Measurements from ENCODE around the gene PTPRN2.

Gene PTPRN2

DNA sequence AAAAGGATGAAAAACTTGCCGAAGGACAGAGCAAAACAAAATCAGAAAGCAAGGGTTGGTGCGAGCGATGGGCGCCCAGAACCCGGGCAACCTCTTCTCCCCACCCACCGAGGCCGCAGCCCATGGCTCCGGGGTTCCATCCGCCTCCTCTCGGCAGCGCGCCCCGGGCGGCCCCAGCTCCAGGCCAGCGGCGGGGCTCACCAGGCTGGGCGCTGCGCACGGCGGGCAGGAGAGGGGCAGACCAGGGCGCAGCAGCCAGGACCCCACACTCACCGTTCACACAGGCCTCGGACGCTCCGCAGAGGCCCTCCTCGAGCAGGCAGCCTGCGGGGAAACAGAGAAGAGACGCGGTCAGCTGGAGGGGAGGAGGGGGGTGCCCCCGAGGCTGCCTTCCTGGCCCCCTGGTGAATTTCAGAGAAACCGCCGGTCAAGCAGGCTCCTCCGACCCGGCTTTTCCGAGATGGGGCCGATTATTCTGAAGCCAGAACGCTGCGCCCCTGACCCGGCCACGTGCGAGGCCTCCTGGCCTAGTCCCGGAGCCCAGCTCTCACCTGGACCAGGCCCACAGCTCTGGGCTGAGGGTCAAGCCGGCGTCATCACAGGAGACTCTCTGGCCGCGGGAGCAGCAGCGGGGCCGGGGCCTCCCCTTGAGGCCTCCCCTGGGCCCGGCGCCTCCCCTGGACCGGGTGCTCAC, 98.0 kb downstream of the PTPRN2 start:
- DNase-seq (ENCODE audit: low read depth in 3 of 3) = no peak

DNA sequence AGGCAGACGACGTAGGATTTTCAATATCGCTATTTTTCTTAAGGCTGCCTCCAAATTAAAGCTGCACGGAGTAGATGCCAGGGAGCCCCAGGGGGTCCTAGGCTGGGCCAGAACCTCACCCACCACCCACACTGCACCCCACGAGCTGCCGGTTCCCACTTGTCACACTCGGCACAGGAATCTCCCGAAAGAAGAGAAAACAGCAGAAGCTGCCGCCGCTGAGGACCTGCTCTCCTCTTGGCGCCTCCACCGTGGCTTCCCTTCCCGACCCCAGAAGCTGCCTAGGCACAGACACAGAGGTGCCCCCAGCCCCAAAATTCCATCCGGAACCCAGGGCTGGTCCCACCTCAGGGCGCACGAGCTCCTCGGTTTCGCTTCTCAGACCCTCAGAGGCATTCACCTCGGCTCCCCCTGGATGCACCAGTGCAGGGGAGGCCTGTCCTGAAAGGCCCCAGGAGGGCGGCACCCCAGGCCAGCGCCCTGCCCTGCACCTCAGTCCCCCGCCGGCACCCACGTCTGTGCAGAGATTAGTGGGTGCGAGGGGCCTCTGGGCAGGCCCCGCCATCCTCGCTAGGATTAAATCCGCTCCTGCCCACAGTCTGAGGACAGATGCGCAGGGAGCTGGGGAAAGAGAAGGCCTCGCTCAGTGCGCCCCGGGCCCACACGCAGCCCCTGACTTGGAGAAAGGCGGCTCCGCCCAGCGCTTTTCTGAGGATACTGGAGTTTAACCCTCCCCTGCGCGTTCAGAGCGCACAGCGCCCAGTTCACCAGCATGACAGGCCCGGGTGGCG, 99.2 kb downstream of the PTPRN2 start:
- no peak for DNase-seq (ENCODE audit: low read depth in 3 of 3)

DNA sequence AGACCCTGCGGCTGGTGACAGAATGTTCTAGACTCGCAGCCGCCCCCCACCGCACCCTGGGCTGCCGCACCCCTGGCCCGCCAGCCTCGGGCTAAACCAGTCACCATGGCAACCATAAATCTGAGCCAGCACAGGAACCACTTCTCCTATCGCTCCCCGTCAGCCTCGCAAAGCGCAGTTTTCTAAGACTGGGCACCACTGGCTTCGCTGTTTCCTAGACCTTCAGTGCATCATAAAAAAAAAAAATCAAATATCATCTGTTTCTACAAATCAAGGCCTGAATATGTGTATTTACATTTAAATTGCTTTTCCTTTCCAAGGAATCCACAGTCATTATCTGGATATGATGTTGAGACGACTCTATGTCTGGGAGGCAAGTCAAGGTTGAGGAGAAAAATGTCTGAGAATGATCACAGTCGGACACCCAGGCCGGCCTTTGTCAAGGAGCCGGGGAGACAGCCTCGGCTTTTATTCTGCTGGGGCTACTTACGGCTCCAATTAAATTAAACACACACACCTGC, 99.9 kb downstream of the PTPRN2 start:
- no peak for DNase-seq (ENCODE audit: low read depth in 3 of 3)

DNA sequence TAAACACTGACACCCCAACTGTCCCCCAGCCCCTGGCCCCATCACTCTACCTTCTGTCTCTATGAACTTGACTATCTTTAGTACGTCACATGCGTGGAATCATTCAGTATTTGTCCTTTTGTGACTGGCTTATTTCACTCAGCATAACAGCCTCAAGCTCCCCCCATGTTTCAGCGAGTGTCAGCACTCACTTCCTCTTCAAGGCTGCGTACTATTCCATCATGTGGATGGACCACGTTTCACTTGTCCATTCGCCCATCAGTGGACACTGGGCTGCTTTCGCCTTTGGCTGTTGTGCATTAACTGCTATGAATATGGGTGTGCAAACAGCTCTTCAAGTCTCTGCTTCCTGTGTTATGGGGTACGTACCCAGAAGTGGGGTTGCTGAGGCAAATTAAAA, 100.7 kb downstream of the PTPRN2 start:
- DNase-seq (ENCODE audit: low read depth in 3 of 3) = no peak

DNA sequence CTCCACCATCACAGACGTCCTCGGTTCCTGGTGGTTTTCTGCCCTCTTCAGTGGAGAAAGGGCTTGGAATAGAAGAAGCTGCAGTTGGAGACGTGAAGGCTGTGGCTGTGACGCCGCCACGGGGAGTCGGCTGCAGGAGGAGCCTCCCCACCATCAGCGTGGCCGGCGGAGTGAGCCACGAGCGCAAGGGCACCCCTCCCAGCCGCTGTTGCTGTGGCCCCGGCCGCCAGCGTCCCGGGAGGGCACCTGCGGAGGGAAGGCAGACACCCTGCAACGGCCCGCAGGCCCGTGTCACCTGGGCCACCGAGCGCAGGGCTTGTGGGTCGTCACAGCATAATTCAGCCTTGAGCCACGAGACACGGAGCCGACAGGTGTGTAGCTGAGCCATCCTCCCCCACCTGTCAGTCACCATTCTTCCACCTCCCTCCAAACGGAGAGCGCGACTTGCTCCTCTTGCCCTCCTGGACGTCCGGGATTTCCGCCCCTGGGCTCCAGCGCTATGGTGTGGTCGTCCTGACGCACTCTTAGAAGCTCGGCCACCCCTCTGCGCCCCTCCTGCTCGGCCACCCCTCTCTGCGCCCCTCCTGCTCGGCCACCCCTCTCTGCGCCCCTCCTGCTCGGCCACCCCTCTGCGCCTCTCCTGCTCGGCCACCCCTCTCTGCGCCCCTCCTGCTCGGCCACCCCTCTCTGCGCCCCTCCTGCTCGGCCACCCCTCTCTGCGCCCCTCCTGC, 102.7 kb downstream of the PTPRN2 start:
- no peak for DNase-seq (ENCODE audit: low read depth in 3 of 3)

DNA sequence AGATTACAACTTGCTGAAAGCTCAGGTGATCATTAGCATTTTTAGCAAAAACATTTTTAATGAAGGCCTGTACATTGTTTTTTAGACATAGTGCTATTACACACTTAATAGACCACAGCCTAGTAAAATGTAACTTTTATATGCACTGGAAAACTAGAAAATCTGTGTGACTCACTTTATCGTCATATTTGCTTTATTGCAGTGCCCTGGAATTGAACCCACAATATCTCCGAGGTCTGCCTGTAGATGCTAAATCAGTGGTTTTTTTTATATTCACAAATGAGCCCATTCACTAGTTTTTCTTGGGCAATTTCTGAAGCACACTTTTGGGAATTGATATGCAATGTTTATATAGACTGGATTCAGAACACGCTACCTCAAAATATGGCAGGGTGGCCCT, 105.1 kb downstream of the PTPRN2 start:
- no peak for DNase-seq (ENCODE audit: low read depth in 3 of 3)

DNA sequence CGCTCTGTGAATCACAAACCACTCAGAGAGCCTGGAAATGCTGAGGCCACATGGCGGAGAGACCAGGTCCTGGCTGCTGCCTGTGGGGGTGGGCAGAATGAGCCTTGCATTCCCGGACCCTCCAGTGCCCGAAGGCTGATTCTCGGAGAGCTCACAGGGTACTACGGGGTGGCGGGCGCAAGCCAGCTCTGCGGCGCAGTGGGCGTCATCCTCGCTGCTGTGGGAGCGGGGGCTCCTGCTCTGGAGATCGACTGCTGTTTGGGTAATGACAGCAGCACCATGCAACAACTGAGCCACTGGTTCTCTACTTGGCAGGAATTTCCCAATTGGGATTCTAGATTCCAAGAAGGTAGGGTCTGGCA, 108.0 kb downstream of the PTPRN2 start:
- no peak for DNase-seq (ENCODE audit: low read depth in 3 of 3)

DNA sequence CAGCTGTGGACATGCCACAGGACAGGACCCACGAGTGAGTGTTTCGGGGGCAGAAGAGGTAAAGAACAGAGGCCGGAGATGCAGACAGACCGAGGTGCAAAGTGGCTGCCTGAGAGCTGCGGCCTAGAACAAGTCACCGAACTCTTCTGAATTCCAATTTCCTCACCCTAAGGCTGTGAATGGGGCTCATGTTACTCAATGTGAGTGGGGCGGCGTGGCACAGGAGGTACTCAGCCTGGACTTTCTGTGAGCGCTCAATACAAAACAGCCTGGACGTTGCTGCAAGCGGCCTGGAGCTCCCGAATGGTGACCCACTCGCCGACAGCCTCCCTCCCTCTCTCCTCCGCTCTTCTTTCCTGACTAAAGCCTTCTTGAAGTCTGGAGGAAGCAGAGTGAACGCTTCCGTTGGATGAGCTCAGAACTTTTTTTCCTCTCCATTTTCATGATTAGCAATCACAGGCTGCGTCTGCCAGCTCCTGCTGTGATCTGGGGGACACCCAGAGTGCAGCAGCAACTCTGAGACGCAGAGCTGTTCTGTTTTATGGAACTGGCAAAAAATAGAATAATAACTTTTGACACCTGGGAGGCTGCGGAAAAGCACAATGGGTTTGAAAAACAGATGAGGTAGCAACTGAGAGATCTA, 108.5 kb downstream of the PTPRN2 start:
- no peak for DNase-seq (ENCODE audit: low read depth in 3 of 3)

DNA sequence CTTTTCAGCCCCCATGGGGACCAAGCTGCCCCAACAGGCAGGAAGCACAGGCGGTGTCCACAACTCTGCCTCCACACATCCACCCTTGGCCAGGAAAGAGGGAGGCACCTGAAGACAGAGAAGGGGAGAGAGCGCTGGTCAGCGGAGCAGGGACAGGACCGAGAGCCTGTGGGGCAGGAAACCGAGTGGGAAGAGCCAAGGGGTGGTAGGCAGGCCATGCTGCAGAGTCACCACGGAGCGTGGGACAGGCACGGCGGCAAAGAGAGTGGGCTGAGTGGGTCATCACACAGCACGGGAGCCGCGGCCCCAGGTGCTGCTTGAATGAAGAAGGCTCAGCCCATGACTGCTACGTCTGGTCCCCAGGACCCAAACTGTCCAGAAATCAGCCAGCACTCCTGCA, 109.8 kb downstream of the PTPRN2 start:
- no peak for DNase-seq (ENCODE audit: low read depth in 3 of 3)

DNA sequence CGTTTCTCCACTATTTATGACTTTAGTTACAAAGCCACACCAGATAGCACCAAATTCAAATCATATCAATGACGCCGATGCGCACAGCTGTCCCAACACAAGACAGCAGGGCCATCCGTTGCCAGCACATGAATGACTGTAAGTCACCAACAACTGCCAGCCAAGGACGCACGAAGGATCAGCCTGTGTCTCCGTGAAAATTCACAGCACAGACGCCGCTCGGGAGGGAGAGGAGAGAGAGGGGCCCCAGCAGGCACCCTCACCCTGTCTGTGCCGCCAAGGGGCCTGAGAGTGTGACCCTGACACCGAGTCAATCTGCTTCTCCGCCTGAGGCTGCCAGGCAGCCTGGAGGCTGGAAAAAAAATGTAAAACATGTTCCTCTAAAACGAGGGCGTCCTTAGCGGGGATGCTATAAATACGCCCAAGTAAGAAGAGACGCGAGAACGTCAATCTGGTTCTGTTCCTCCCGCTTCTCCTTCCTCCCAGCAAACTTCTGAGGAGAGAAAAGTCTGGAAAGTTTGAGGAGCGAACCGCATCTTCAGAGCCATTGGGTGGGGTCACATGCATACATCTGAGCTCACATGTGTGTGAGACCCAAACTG, 111.2 kb downstream of the PTPRN2 start:
- DNase-seq (ENCODE audit: low read depth in 3 of 3) = no peak

DNA sequence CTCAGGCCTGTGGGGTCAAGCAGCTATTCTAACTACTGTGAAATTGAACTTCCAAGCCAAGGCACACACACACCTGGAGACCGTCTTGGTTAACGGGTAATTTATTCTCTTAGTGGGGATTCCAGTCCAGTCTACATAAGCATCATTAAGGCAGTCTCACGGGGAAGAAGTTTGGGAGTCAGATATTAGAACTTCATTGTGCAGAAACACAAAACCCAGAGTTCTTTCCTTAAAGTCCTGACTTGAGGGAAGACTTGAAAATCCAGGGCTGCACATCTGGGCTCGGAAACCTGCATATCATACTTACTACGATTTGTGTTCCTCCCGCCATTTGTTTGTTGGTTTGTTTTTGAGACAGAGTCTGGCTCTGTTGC, 112.0 kb downstream of the PTPRN2 start:
- DNase-seq (ENCODE audit: low read depth in 3 of 3) = no peak

DNA sequence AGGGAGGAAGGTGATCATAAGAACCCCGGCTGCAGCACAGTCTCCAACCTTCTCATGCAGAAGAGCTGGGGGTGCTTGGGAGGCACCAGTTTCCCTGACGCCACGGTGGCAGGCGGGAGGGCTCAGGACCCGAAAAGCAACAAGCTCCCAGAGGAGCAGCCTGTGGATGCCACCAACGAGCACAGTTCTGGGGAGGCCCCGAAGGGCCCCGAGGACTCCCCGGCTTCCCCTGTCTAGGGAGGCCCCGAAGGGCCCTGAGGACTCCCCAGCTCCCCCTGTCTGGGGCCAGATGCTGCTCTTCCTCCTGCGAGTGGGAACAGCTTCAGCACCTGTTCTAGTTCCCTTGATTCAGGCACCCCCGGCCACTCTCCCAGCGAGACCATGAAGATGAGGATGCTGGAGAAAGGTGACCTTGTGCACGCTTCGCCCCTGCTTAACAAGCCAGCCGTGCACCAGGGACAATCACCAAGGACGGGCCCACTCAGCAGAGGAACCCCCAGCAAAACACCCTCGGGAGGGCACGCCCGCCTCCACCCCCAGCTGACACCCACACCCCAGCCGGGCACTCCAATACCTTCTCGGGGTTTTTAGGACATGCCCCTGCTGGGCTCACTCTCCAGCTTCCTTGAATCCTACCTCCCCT, 112.5 kb downstream of the PTPRN2 start:
- DNase-seq (ENCODE audit: low read depth in 3 of 3) = no peak

DNA sequence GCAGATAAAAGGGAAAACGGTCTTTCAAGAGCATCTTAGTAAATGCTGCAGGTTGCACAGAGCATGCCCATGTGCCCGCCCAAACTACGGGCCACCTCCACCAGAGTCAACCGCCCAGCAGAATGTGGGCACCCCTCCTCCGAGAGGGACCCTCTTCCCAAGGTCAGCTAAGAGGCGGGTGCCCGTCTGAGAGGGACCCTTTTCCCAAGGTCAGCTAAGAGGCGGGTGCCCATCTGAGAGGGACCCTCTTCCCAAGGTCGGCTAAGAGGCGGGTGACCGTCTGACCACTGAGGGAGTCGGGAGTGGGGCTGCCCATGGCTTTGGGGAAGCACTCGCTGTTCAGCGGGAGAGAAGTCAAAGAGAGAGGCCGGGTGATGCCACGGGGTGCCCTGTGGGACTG, 113.1 kb downstream of the PTPRN2 start:
- DNase-seq (ENCODE audit: low read depth in 3 of 3) = no peak

DNA sequence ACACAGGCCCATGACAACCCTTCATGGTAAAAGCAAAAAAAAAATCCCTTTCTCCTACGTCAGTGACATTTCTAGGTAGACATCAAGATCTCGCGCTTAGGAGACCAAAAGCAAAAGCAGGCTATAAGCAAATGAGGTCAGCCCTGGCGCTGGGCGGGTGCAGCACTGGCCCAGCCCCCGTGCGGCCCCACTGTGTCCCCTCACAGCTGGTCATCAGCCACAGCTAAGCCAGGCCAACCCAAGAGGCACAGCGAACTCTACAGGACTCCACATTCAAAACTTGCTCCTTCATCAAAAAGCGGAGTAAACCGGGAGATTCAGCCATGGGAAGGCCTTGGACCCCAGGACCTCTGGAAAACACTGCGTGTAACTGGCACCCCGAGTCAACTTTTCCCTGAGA, 113.7 kb downstream of the PTPRN2 start:
- DNase-seq (ENCODE audit: low read depth in 3 of 3) = no peak

DNA sequence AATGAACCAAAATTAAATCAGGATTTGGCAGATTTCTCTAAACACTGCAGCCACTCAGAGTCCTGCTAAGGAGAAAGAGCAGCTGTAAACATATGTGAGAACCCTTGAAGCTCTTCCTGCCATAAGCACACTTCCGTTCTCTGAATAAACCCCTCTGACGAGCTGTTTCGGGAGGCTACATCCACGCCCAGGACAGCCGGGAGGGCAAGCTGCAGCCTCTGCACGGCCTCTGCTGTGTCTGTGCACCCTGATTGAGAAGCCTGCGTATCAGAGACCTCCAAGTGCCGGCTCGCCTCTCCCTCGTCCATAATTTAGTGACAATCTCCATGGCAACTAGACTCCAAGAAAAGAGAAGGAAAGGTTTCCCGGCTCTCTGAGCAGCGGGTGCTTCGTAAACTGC, 114.4 kb downstream of the PTPRN2 start:
- DNase-seq (ENCODE audit: low read depth in 3 of 3) = no peak

DNA sequence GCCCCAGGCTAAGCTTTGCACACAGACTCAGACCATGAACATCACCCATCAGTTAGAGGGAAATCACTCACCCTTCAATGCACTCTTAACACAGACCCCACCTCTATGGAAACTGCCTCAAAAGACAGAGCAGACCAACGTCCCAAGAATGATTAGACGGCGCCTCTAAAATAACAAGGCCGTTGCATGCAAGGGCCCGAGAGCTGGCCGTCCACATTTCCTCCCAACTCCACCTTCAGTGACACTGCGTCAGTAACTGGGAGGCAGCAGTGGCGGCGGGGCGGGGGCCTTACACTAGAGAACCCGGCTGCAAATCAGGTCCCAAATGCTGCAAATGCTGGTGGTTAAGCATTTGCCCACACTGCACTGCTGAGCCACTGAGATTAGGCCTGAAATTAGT, 115.0 kb downstream of the PTPRN2 start:
- DNase-seq (ENCODE audit: low read depth in 3 of 3) = no peak

DNA sequence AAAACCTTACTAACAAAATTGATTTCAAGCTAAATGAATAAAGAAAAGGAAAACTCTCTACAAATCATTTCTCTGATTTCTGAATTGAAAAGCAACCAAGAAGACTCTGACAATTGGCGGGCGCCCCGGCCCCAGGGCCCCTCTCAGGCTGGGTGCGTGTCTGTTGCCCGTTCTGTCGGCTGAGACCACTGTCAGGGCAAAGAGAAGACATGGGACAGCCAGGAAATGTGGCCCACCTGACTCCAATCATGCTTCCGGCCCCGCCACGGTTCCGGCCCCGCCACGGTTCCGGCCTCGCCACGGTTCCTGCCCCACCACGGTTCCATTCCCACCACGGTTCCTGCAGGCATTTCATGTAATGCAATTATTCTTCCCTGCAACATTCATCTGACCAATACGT, 115.9 kb downstream of the PTPRN2 start:
- DNase-seq (ENCODE audit: low read depth in 3 of 3) = no peak

DNA sequence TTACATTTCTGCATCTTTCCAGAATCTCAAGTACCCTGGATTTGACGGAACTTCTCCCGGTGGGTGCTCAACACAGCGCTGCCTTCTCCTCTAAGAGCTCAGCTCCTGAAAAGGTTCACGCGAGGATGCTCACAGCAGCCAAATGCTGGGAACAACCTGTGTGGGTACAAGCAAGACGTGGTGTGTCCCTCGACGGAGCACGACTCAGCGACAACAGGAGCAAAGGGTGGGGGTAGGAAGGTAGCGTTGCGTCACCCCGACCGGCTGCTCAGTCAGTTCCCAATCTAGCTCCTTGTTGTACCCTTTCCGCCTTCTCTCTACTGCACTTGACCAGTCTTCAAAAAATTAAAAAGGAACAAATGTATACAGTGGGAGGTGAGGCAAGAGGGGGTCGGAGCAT, 117.3 kb downstream of the PTPRN2 start:
- no peak for DNase-seq (ENCODE audit: low read depth in 3 of 3)

DNA sequence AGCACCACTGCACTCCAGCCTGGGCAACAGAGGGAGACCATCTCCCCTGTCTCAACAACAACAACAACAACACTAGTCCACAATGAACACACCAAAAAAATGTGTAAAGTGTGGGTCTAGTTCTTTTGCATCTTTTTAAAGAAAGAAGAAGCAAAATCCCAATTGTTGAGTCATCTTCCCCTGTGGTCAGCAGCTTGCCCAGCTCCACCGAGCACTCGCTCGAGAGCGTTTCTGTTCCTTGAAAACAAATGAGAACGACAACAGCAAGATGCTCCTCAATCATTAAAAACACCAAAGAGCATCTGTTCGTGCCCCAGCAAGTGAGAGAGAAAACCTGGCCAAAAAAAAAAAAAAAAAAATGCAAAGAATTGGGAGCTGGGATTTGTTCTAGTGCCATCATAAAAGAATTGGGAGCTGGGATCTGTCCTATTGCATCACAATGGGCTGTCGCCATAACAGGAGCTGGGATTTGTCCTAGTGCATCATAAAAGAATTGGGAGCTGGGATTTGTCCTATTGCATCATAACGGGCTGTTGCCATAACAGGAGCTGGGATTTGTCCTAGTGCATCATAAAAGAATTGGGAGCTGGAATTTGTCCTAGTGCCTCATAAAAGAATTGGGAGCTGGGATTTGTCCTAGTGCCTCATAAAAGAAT, 118.1 kb downstream of the PTPRN2 start:
- no peak for DNase-seq (ENCODE audit: low read depth in 3 of 3)

DNA sequence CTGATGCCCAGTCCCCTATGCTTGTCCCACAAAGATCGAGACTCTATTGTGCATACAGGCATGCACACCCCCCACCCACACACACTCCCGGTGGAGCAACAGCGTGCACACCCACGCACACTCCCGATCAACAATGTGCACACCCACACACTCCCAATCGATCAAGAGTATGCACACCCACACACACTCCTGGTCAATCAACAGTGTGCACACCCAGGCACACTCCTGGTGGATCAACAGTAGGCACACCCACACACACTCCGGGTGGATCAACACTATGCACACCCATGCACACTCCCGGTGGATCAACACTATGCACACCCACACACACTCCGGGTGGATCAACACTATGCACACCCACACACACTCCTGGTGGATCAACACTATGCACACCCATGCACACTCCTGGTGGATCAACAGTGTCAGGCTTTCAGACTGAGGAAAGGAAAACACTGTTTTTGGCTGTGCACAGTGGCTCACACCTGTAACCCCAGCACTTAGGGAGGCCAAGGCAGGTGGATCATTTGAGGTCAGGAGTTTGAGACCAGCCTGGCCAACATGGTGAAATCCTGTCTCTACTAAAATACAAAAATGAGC, 118.8 kb downstream of the PTPRN2 start:
- DNase-seq (ENCODE audit: low read depth in 3 of 3) = no peak
